ENCODE results near the gene PTK6.

The PTK6 gene

GRCh38 chr20:63546956-63547724 is 10.0 kb upstream of the PTK6 start:
- POLR2A ChIA-PET: interaction anchor here (1.1 to 1.6 kb wide), 2 partner anchors 22 to 26 kb away, joined by 3 to 7 read pairs; partner anchors contain the start of gene PPDPF
- no peaks in the 10 kb centered on the region for H3K36me3 ChIP-seq (ENCODE audit: control insufficient read depth in 2 of 2, insufficient read depth in 1 of 2, low read length in 2 of 2)
- H3K4me3 ChIP-seq (ENCODE audit: low read depth, low read length): no peak overlapping the region
- no peak overlapping the region for H3K27ac ChIP-seq (ENCODE audit: extremely low read depth, low read depth, low read length)
- no peaks in the 10 kb centered on the region for H3K4me1 ChIP-seq (ENCODE audit: control insufficient read depth, insufficient read depth, low read length)
- no peaks in the 10 kb centered on the region for H3K9me3 ChIP-seq (ENCODE audit: control insufficient read depth, insufficient read depth, low read depth, low read length)
- 0 out of 2 replicates have a peak, but pooled peaks have one; percentile 26 for TF ChIP-seq ZNF600 (tag by site-specific recombination; IDR thresholded peaks at IDR 0.05)
- TF ChIP-seq ZNF184 (tag by site-specific recombination; IDR thresholded peaks at IDR 0.05): no peak
- CTCF ChIA-PET: interaction anchor here (0.6 to 1.3 kb wide), 2 partner anchors 9 to 70 kb away, joined by 3 to 4 read pairs; no protein-coding TSS in a partner anchor

GRCh38 chr20:63546256-63546955 is 9.2 kb upstream of the PTK6 start:
- no peaks in the 10 kb centered on the region for H3K4me1 ChIP-seq (ENCODE audit: control insufficient read depth, insufficient read depth, low read length)
- ChIA-PET POLR2A (interaction anchor here (0.6 to 1.6 kb wide), 3 partner anchors 23 to 28 kb away, joined by 3 to 7 read pairs (median 3); partner anchors contain the start of genes HELZ2 and PPDPF), CTCF (interaction anchor here (0.6 to 1.3 kb wide), 2 partner anchors 9 to 69 kb away, joined by 3 to 4 read pairs; no protein-coding TSS in a partner anchor)
- H3K9me3 ChIP-seq (ENCODE audit: control insufficient read depth, insufficient read depth, low read depth, low read length): no peaks in the 10 kb centered on the region
- H3K27ac ChIP-seq (ENCODE audit: extremely low read depth, low read depth, low read length): no peak overlapping the region
- TF ChIP-seq ZNF692 (tag by site-specific recombination; IDR thresholded peaks at IDR 0.05): no peak
- no peak for TF ChIP-seq WT1 (tag by site-specific recombination; IDR thresholded peaks at IDR 0.05)
- TF ChIP-seq ZNF707 (tag by site-specific recombination; IDR thresholded peaks at IDR 0.05): no peak
- TF ChIP-seq ZNF433 (tag by site-specific recombination; IDR thresholded peaks at IDR 0.05; ENCODE audit: low read depth): no peak
- no peak for TF ChIP-seq ZNF341 (tag by site-specific recombination; IDR thresholded peaks at IDR 0.05; ENCODE audit: low read depth)
- no peak for TF ChIP-seq ZNF548 (tag by site-specific recombination; IDR thresholded peaks at IDR 0.05)
- TF ChIP-seq SCRT2 (tag by site-specific recombination; IDR thresholded peaks at IDR 0.05): no peak
- no peak for TF ChIP-seq SETDB1 (IDR thresholded peaks at IDR 0.05; ENCODE audit: insufficient read length, low read length)
- TF ChIP-seq INSM2 (tag by site-specific recombination; IDR thresholded peaks at IDR 0.05): no peak
- TF ChIP-seq ZNF501 (tag by site-specific recombination; IDR thresholded peaks at IDR 0.05): no peak
- TF ChIP-seq REPIN1 (tag by site-specific recombination; IDR thresholded peaks at IDR 0.05; ENCODE audit: low read depth): no peak
- TF ChIP-seq ZNF670 (tag by site-specific recombination; IDR thresholded peaks at IDR 0.05; ENCODE audit: low read depth): no peak
- no peak for TF ChIP-seq ZNF629 (tag by site-specific recombination; IDR thresholded peaks at IDR 0.05)
- TF ChIP-seq ZNF423 (tag by site-specific recombination; IDR thresholded peaks at IDR 0.05): no peak
- no peak for TF ChIP-seq KLF17 (tag by site-specific recombination; IDR thresholded peaks at IDR 0.05)
- no peak for TF ChIP-seq ZNF174 (tag by site-specific recombination; IDR thresholded peaks at IDR 0.05)
- TF ChIP-seq ZNF571 (tag by site-specific recombination; IDR thresholded peaks at IDR 0.05): no peak
- no peak for TF ChIP-seq TSHZ1 (tag by site-specific recombination; IDR thresholded peaks at IDR 0.05; ENCODE audit: borderline replicate concordance)
- TF ChIP-seq ZNF549 (tag by site-specific recombination; IDR thresholded peaks at IDR 0.05): no peak
- TF ChIP-seq, protein P1, sequence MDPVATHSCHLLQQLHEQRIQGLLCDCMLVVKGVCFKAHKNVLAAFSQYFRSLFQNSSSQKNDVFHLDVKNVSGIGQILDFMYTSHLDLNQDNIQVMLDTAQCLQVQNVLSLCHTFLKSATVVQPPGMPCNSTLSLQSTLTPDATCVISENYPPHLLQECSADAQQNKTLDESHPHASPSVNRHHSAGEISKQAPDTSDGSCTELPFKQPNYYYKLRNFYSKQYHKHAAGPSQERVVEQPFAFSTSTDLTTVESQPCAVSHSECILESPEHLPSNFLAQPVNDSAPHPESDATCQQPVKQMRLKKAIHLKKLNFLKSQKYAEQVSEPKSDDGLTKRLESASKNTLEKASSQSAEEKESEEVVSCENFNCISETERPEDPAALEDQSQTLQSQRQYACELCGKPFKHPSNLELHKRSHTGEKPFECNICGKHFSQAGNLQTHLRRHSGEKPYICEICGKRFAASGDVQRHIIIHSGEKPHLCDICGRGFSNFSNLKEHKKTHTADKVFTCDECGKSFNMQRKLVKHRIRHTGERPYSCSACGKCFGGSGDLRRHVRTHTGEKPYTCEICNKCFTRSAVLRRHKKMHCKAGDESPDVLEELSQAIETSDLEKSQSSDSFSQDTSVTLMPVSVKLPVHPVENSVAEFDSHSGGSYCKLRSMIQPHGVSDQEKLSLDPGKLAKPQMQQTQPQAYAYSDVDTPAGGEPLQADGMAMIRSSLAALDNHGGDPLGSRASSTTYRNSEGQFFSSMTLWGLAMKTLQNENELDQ (tag by site-specific recombination; IDR thresholded peaks at IDR 0.05; ENCODE audit: low read depth): no peak
- H3K4me3 ChIP-seq (ENCODE audit: low read depth, low read length): no peak overlapping the region
- H3K36me3 ChIP-seq (ENCODE audit: control insufficient read depth in 2 of 2, insufficient read depth in 1 of 2, low read length in 2 of 2): no peaks in the 10 kb centered on the region

Data from HEK293 (cell line).